Psoas muscle (tissue), 8 donors: ENCODE measurements around the gene DCC. TPM values are rescaled to one million over a fixed set of nuclear protein-coding genes. Genes with fewer than 3 reads are reported as not detected.
A peak's percentile ranks its signal among the peaks of the same experiment; 100 is the strongest.

Experiments
- ATAC-seq, 4 donors: fragments of 200-7000 bp; cut with Tn5 transposase; one replicate each; pipeline ENCODE4 v1.9.1; 2020; ENCODE audit warnings: moderate library complexity in 3 of 4, mild to moderate bottlenecking in 2 of 4
- DNase-seq, 2 donors: peaks; one replicate each; pipeline ENCODE4 v3.0.0-alpha.2; 2020
- H3K27ac ChIP-seq: fragments of 200-600 bp; one replicate; pipeline ENCODE4 v1.8.0; 2022
- H3K27me3 ChIP-seq, 3 donors: fragments of 200-600 bp in 1 of 3; one replicate each; pipeline versions ENCODE4 v1.6.1 to v1.8.0; 2013 to 2022; ENCODE audit warnings: low read length in 2 of 3, mild to moderate bottlenecking in 2 of 3, moderate library complexity in 1 of 3; ENCODE audit not compliant: insufficient read depth in 3 of 3
- H3K36me3 ChIP-seq, 2 donors: fragments of 200-600 bp in 1 of 2; one replicate each; pipeline versions ENCODE4 v1.6.1 to v1.8.0; 2013 to 2022; ENCODE audit warnings: low read depth in 1 of 2, mild to moderate bottlenecking in 1 of 2, moderate library complexity in 1 of 2; ENCODE audit not compliant: insufficient read depth in 1 of 2
- H3K4me1 ChIP-seq: fragments of 200-600 bp; one replicate; pipeline ENCODE4 v1.8.0; 2022
- H3K4me3 ChIP-seq: fragments of 200-600 bp; one replicate; pipeline ENCODE4 v1.8.0; 2022; ENCODE audit warnings: mild to moderate bottlenecking
- H3K9me3 ChIP-seq: fragments of 200-600 bp; one replicate; pipeline ENCODE4 v1.8.0; 2022
- CTCF ChIP-seq: fragments of 200-600 bp; IDR thresholded peaks from one replicate; pipeline ENCODE4 v1.8.0; 2022; ENCODE audit warnings: antibody characterized with exemption
- WGBS, 3 donors: extraction: QIAGEN DNeasy Blood & Tissue Kit; methylation state at CpG; one replicate each; pipeline versions ENCODE4 v1.1.6 to v1.1.7; 2013; 5-methylcytosine and 5-hydroxymethylcytosine counted together
- intact Hi-C, 2 donors: fragments of 100-400 bp; cut with DNase I; formaldehyde crosslinking; loops; one replicate each; pipeline versions ENCODE4 v1.11.0 to v1.14.2; 2022
- polyA plus RNA-seq, 3 donors: library from polyadenylated mRNA; stranded (reverse); fragments of 200-250 nt; gene quantifications; one replicate each; pipeline ENCODE4 v1.2.3, GENCODE V29; 2013
- total RNA-seq, 4 donors: library from RNA; stranded (reverse); fragmentation: NEBNext Ultra II Directional in 2 of 4; extraction: Animal tissue kit (Norgen Biotek cat#: 25700) in 2 of 4; gene quantifications; one replicate each; pipeline versions ENCODE4 v1.2.1 to v1.2.4, GENCODE V29; 2021 to 2023
- donor health status: healthy with polysubstance abuse.
- donor health status: DM: no; HTN: no; CAD: no; lungs with moderate emphysema.
- donor health status: Bipolar disorder and iron deficiency.
- donor health status: healthy.
- donor health status: DM: yes; HTN: yes; CAD: no.
- donor health status: DM: no; HTN: no; CAD: no.
- donor health status: DM: no; HTN: no; CAD: no.
- donor health status: DM: yes; HTN: yes; CAD: no.

DCC gene
- total and polyA plus RNA-seq, 7 donors: 0.01 to 0.02 TPM; not detected in 5

- ATAC-seq: no peak
- TF ChIP-seq CTCF: no peak
- Histone ChIP-seq H3K36me3 (no peaks in the 10 kb centered on the region), H3K27me3 (no peaks in the 10 kb centered on the region), H3K27ac (no peak overlapping the region), H3K4me3 (no peak overlapping the region), H3K9me3 (no peaks in the 10 kb centered on the region), H3K4me1 (no peaks in the 10 kb centered on the region)
- 26 to 40% (median 28%) methylated on average over 3 of the region's 3 CpGs for WGBS, 3 donors
- intact Hi-C loops: no loop called here
- no peak for DNase-seq
Measured at GRCh38 chr18:52898485-52899058, 558.6 kb downstream of the DCC start.

- intact Hi-C loops: no loop called here
- ATAC-seq (no peak), DNase-seq (no peak)
- Histone ChIP-seq H3K4me3 (no peak overlapping the region), H3K27ac (no peak overlapping the region), H3K36me3 (no peaks in the 10 kb centered on the region), H3K4me1 (no peaks in the 10 kb centered on the region), H3K27me3 (no peaks in the 10 kb centered on the region), H3K9me3 (no peaks in the 10 kb centered on the region)
- 78 to 87% (median 84%) methylated on average over 3 of the region's 3 CpGs for WGBS, 3 donors
- no peak for TF ChIP-seq CTCF
Measured at GRCh38 chr18:52902188-52902587, 562.2 kb downstream of the DCC start.

- intact Hi-C loops: no loop called here
Measured at GRCh38 chr18:52903857-52904256, 563.9 kb downstream of the DCC start.

GRCh38 chr18:52907543-52908308 lies 567.7 kb downstream of the DCC start:
- TF ChIP-seq CTCF: no peak
- Histone ChIP-seq H3K4me3 (no peak overlapping the region), H3K27ac (no peak overlapping the region), H3K36me3 (no peaks in the 10 kb centered on the region), H3K9me3 (no peaks in the 10 kb centered on the region), H3K27me3 (no peaks in the 10 kb centered on the region), H3K4me1 (no peaks in the 10 kb centered on the region)
- DNase-seq: no peak
- intact Hi-C loops: no loop called here
- no peak for ATAC-seq
- WGBS, 3 donors: 79 to 85% (median 80%) methylated on average over 9 of the region's 9 CpGs

More at GRCh38 chr18:52903857-52904256, 563.9 kb downstream of the DCC start:
- Histone ChIP-seq H3K9me3 (no peaks in the 10 kb centered on the region), H3K4me3 (no peak overlapping the region), H3K4me1 (no peaks in the 10 kb centered on the region), H3K27ac (no peak overlapping the region), H3K27me3 (no peaks in the 10 kb centered on the region), H3K36me3 (no peaks in the 10 kb centered on the region)
- DNase-seq: no peak
- 10 to 17% (median 15%) methylated on average over 3 of the region's 3 CpGs for WGBS, 3 donors
- TF ChIP-seq CTCF: peak; percentile 22
- ATAC-seq: no peak
